ENCODE results near the gene SEMA4D. TPM values are rescaled to one million over a fixed set of nuclear protein-coding genes. Genes with fewer than 3 reads are reported as not detected.

The SEMA4D gene
- total RNA-seq, 1 experiment from 2014 or later = 0.37 TPM

DNA sequence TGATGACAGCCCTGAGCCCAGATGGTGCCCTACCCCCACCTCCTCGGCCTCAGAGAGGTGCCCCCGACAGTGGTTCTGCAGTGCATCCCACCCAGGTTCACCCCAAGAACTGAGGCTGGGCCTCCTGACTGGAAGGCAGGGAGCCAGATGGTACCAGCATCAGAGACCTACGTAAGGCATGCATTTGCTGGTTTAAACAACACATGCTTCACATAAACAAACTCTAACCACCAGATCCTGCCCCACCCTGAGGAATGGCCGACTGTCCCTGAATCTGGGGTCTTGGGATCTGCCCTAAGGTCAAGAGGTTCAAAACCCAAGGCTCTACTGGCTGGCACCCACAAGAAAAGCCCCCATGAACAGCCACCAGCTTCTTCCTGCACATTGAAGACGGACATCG lies 106.3 kb downstream of the SEMA4D start:
- H3K36me3 ChIP-seq = no peaks in the 10 kb centered on the region
- peaks cover 27% of the 10 kb centered on the region for H3K4me1 ChIP-seq (replicated peaks)
- no peak overlapping the region for H3K4me3 ChIP-seq
- H3K27me3 ChIP-seq (replicated peaks) = no peaks in the 10 kb centered on the region
- no peak overlapping the region for H3K27ac ChIP-seq
- no peaks in the 10 kb centered on the region for H3K9me3 ChIP-seq (replicated peaks)
- DNase-seq (ENCODE audit: low read depth in 1 of 2, low spot score in 2 of 2) = no peak

DNA sequence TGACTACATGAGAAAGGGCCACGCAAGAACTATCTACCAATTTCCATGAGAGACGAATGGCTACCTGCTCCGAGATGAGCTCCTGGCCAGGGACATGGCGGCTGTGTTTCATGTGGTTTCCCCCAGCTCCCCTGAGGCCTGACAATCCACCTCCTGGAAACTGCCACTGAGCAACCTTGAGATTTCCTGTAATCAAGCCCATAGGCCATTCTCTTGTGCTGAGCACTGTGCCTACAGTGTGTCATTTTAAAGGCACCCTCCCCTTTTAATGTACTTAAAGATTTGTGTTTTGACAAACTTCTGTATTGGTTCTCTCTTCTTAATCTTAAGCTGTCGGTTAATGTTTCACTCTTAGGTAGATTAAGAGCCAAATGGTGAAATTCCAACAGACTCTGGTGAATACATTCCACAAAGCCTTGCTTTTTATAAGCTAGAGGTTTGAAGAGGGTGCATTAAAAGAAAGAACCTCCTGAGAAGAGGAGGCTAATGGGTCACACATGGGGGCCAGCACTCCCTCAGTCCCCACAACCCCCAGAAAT lies 107.3 kb downstream of the SEMA4D start:
- peaks cover 27% of the 10 kb centered on the region for H3K4me1 ChIP-seq (replicated peaks)
- H3K27me3 ChIP-seq (replicated peaks) = no peaks in the 10 kb centered on the region
- no peak overlapping the region for H3K27ac ChIP-seq
- H3K9me3 ChIP-seq (replicated peaks) = no peaks in the 10 kb centered on the region
- no peak for DNase-seq (ENCODE audit: low read depth in 1 of 2, low spot score in 2 of 2)
- no peaks in the 10 kb centered on the region for H3K36me3 ChIP-seq
- H3K4me3 ChIP-seq = no peak overlapping the region

DNA sequence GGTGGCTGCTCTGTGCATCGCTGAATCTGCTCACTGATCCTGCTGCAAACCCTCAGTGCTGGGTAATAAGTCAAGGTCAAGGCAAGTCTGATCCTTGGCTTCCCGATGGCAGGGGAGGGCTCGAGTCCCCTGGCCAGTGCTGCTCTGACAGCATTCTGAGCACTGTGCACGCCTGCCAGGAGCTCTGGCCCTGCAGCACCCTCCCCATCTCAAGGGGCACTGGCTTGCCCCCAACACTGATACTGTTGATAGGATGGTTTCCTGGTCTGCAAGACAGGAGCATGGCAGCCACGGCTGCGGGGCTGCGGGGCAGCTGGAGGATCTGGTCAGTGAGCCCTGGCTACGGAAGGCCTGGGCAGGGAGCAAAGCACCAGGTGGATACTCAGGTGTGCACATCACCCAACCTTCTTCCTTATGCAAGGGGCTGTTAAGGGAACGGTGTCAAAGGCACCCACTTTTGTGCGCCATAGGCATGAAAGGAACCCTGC lies 107.8 kb downstream of the SEMA4D start:
- DNase-seq (ENCODE audit: low read depth in 1 of 2, low spot score in 2 of 2) = no peak
- H3K36me3 ChIP-seq = no peaks in the 10 kb centered on the region
- H3K4me3 ChIP-seq = no peak overlapping the region
- H3K9me3 ChIP-seq (replicated peaks) = no peaks in the 10 kb centered on the region
- no peaks in the 10 kb centered on the region for H3K27me3 ChIP-seq (replicated peaks)
- H3K27ac ChIP-seq = no peak overlapping the region
- H3K4me1 ChIP-seq (replicated peaks) = peaks cover 27% of the 10 kb centered on the region

DNA sequence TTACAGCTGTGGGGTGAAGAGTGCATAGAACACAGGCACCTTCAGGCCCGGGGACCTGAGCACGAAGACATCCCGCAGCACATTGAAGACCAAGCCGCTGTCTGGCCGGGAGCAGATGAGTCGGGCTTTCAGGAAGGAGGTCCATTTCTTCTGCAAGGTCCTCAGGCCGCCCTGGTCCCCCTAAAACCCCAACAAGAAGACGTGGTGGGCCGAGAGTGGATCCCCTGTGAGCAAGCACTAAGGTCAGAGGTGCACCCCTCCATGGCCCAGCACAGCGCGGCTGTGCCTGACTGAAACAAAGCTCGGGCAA lies 109.1 kb downstream of the SEMA4D start:
- Histone ChIP-seq H3K36me3 (no peaks in the 10 kb centered on the region), H3K4me1 (replicated peaks) (peaks cover 27% of the 10 kb centered on the region), H3K9me3 (replicated peaks) (no peaks in the 10 kb centered on the region), H3K27ac (no peak overlapping the region), H3K4me3 (no peak overlapping the region), H3K27me3 (replicated peaks) (no peaks in the 10 kb centered on the region)
- no peak for DNase-seq (ENCODE audit: low read depth in 1 of 2, low spot score in 2 of 2)

DNA sequence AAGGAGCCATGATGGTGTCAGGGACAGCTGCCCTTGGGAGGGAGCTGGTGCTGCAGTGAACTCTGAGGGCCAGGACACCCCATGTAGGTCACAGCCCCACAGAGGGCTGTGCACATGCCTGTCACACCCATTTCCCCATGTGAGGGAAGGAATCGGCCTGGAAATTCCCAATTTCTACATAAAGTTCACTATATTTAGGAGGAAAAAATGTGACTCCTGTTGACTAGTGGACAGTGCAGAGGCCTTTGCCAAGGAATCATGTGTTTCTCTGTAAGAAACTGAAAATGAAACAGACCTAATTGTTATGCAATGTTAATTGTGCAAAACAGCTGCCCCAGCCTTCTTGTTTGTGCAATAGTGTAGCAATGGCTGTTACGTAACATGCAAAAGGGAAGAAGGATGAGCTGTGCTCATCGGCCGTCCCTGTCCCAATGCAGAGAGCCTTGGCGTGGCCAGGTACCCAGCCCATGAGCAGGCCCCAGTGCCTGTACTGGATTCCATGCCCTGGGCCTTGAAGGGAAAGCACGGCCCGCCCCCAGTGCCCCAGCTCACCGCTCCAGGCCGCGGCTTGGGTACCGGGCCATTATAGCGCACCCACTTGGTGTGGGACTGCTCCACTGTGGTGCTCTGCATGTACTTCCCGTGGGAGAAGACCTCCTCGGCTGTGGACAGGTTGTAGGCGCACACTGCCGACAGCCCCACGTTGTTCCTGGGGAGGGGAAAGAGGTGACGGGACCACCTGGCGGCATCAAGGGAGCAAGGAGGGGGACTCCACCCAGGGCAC lies 109.6 kb downstream of the SEMA4D start:
- no peaks in the 10 kb centered on the region for H3K9me3 ChIP-seq (replicated peaks)
- H3K4me3 ChIP-seq = no peak overlapping the region
- H3K36me3 ChIP-seq = no peaks in the 10 kb centered on the region
- peaks cover 27% of the 10 kb centered on the region for H3K4me1 ChIP-seq (replicated peaks)
- DNase-seq (ENCODE audit: low read depth in 1 of 2, low spot score in 2 of 2) = no peak
- H3K27ac ChIP-seq = no peak overlapping the region
- no peaks in the 10 kb centered on the region for H3K27me3 ChIP-seq (replicated peaks)

DNA sequence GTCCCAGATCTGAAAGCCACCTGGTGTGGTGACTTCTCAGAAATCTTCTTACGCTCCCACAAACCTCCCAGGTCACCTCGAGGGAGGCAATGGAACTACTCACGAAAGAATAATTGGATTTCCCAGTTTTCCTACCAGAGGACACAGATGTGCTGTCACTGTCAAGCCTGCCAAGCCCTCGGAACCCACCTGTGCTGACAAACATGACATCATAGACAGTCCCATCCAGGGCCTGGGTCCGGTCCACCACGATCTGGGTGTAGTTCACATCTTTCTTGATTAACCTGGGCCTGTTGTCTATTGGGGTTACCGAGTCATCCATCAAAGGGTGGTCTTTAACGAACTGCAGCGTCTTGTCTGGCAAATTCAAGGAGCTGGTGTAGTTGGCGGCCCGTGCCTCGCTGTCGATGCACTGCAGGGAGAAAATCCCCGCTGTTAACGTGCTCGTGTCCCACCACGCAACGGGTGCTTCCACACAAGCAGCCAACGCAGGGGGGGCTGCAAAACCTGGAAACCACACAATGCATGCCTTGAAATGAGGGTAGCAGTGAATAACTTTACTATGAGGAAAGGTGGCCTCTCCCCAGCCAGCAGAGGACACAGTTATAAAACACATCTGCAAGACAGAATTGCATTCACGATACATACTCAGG lies 110.6 kb downstream of the SEMA4D start:
- Histone ChIP-seq H3K36me3 (no peaks in the 10 kb centered on the region), H3K4me3 (no peak overlapping the region), H3K27ac (no peak overlapping the region), H3K9me3 (replicated peaks) (no peaks in the 10 kb centered on the region), H3K27me3 (replicated peaks) (no peaks in the 10 kb centered on the region), H3K4me1 (replicated peaks) (peaks cover 27% of the 10 kb centered on the region)
- DNase-seq (ENCODE audit: low read depth in 1 of 2, low spot score in 2 of 2) = no peak

DNA sequence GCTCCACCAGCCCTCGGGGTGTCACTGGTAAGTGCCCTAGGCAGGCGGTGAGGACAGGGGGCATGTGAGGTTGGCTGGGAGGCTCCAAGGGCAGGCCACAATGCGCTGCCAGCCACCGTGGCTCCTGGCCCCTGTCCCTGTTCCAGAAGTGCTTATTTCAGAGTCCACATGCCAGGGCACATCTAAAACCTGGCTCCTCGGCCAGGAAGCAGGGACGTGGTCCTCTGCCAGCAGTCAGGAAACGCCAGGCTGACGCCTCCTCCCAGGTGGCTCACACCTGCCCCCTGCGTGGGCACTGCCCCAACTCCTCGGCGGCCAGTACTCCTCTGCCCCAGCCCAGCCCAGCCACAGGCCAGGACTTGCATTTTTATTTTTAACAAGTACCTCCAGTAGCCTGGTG lies 111.1 kb downstream of the SEMA4D start:
- H3K4me3 ChIP-seq = no peak overlapping the region
- H3K36me3 ChIP-seq = no peaks in the 10 kb centered on the region
- H3K4me1 ChIP-seq (replicated peaks) = peaks cover 26% of the 10 kb centered on the region
- no peak for DNase-seq (ENCODE audit: low read depth in 1 of 2, low spot score in 2 of 2)
- no peaks in the 10 kb centered on the region for H3K27me3 ChIP-seq (replicated peaks)
- no peaks in the 10 kb centered on the region for H3K9me3 ChIP-seq (replicated peaks)
- no peak overlapping the region for H3K27ac ChIP-seq

DNA sequence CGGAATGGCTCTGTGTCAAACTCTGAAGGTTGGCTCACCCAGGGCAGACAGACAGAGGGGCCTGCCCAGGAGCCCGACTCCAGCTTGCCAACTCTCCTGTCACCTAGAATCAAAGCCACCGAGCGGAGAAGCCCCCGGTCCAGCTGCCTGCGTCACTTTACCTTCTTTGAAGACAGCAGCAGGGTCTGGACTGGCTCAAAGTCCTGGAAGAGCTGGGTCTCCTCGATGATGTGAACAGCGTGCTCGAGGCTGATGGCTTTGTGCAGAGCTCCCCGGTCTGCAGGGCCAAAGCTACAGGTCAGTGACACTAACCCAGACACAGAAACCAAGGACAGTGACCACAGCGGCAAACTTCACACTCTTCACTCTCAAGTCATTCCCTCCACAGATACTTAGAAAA lies 111.7 kb downstream of the SEMA4D start:
- H3K27me3 ChIP-seq (replicated peaks) = no peaks in the 10 kb centered on the region
- no peaks in the 10 kb centered on the region for H3K36me3 ChIP-seq
- no peak for DNase-seq (ENCODE audit: low read depth in 1 of 2, low spot score in 2 of 2)
- H3K4me3 ChIP-seq = no peak overlapping the region
- H3K4me1 ChIP-seq (replicated peaks) = peaks cover 21% of the 10 kb centered on the region
- H3K9me3 ChIP-seq (replicated peaks) = no peaks in the 10 kb centered on the region
- no peak overlapping the region for H3K27ac ChIP-seq

DNA sequence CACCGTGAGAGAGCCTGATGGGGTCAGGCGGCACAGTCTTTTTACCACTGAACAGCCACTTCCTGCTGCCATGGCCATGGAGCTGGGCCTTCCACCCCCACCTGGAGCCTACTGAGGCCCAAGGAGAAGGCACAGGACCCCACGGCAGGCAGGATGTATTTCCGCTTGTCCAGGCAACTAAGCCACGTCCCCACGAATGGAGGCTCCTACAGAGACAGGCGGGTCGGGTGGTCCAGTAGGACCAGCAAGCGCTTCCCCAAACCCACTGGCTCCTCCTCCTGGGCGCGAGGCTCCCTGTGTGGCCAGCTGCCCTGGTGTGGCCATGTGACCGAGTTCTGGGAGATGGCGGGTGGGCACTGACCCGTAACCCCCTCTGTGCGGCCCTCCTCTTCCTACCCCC lies 113.1 kb downstream of the SEMA4D start:
- DNase-seq (ENCODE audit: low read depth in 1 of 2, low spot score in 2 of 2) = no peak
- Histone ChIP-seq H3K4me3 (no peak overlapping the region), H3K27me3 (replicated peaks) (no peaks in the 10 kb centered on the region), H3K27ac (no peak overlapping the region), H3K9me3 (replicated peaks) (no peaks in the 10 kb centered on the region), H3K4me1 (replicated peaks) (peaks cover 14% of the 10 kb centered on the region), H3K36me3 (no peaks in the 10 kb centered on the region)

DNA sequence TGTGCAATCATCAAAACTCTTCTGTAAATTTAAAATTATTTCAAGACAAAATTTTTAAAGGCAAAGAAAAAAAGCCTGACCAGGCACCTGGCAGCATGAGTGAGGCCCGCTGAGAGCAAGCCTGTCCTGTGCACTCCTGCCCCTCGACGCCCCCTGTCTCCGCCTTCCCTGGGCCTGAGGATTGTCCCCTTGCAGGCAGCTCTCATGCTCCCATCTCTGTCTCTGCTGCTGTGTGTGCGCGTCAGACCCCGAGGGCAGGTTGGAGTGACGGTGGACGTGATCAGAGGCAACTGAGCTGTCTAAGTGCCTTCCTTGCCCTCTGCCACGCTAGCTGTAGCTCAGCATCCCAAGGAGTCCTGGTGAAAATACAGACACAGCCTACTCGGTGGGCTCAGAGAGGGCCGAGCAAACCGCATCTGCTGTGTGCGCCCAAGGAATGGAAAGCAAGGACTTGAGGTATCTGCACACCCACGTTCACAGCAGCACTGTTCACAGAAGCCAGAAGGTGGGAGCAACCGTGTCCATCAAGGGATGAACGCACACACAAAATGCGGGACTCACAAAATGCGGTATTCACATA lies 114.1 kb downstream of the SEMA4D start:
- H3K27me3 ChIP-seq (replicated peaks) = no peaks in the 10 kb centered on the region
- H3K9me3 ChIP-seq (replicated peaks) = no peaks in the 10 kb centered on the region
- no peak overlapping the region for H3K4me3 ChIP-seq
- no peak overlapping the region for H3K27ac ChIP-seq
- H3K36me3 ChIP-seq = no peaks in the 10 kb centered on the region
- no peak for DNase-seq (ENCODE audit: low read depth in 1 of 2, low spot score in 2 of 2)
- H3K4me1 ChIP-seq (replicated peaks) = peaks cover 4% of the 10 kb centered on the region

DNA sequence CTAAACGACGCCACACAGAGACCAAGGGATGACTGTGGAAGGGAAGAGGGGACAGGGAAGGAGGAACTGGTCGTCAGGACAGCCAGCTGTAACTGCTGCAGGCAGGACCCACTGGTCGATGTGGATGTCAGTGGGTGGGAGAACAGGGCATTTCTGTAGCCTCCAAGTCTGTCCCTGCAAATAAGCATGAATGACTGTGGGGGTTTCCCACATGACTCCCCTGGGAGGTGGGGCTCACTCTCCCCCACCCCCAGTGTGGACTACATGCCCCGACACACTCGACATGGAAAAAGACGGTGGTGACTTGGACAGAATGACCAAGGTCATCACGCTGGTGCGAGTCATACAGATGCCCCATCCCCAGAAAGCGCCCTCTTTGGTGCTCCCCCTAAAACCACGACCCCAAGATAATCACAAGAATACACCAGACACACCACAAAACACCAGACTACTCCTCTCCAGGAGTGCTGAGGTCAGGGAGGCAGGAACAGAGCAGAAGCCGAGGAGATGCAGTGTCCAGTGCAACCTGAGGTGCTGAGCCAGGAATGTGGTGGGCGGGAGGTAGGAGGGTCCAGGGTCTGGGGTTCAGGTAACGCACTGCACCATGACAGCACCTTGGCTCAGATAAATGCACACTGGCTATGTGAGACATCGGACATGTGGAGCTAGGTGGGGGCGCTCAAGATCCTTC lies 114.7 kb downstream of the SEMA4D start:
- Histone ChIP-seq H3K4me1 (replicated peaks) (no peaks in the 10 kb centered on the region), H3K27me3 (replicated peaks) (no peaks in the 10 kb centered on the region), H3K27ac (no peak overlapping the region), H3K36me3 (no peaks in the 10 kb centered on the region), H3K9me3 (replicated peaks) (no peaks in the 10 kb centered on the region), H3K4me3 (no peak overlapping the region)
- no peak for DNase-seq (ENCODE audit: low read depth in 1 of 2, low spot score in 2 of 2)

DNA sequence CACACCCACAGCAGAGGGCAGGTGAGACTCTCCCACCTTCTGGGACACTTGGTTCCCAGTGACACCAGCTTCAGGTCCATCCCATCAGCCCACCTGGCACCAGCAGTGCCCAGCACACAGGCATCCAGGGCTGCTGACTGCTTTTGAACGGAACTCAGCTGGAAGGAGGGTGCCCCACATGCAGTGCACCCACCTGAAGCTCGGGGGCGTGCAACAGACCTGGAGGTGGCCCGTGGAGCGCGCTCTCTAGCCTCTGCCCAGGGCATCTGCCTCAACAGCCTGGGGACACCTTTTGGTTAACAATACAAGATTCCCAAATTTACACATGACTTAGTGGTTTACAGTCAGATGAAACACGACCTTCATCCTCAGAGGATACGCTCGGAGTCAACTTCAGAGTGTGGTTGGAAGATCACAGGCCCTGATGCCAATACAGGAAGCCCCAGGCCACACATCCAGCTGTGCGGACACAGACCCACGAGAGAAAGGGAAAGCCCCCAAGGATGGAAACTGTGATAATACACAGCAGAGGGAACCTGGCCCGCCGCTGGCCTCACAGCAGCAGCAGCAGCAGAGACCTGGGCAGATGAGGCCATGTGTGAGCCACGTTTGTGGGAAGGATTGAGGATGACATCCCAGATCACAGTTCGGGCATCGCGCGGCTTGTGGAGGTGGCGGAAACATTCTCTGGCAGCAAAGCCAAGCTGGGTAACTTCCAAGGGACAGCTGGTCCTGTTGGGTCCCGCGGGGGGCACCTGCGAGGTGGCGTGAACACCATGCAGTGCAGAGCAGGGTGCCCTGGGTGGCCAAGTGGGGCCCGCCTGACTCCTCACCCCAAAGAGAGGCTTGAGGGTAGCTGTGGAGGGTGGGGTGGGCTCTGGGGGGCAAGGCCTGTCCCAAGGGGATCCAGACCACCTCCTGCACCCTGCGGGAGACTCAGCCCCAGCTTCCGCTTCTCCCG lies 115.6 kb downstream of the SEMA4D start:
- Histone ChIP-seq H3K9me3 (replicated peaks) (no peaks in the 10 kb centered on the region), H3K36me3 (no peaks in the 10 kb centered on the region), H3K4me3 (no peak overlapping the region), H3K27ac (no peak overlapping the region), H3K27me3 (replicated peaks) (no peaks in the 10 kb centered on the region), H3K4me1 (replicated peaks) (no peaks in the 10 kb centered on the region)
- DNase-seq (ENCODE audit: low read depth in 1 of 2, low spot score in 2 of 2) = no peak

DNA sequence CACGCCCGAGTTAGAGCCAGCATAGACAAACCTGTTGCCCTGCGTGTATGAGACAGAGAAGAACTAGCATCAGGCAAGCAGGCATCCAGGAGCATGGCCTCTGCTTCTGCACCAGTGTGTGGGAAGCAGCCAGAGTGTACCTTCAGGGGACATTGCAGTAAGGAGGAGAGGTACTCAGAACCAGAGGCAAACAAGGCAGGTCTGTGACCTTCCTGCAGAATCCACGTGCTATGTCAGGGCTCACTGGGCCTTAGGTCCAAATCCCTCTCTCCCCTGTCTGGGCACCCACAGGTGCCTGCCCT lies 116.7 kb downstream of the SEMA4D start:
- H3K4me3 ChIP-seq = no peak overlapping the region
- H3K4me1 ChIP-seq (replicated peaks) = no peaks in the 10 kb centered on the region
- H3K36me3 ChIP-seq = no peaks in the 10 kb centered on the region
- H3K27ac ChIP-seq = no peak overlapping the region
- no peaks in the 10 kb centered on the region for H3K27me3 ChIP-seq (replicated peaks)
- no peak for DNase-seq (ENCODE audit: low read depth in 1 of 2, low spot score in 2 of 2)
- no peaks in the 10 kb centered on the region for H3K9me3 ChIP-seq (replicated peaks)
